ENCODE results near the gene NAPSA. TPM values are rescaled to one million over a fixed set of nuclear protein-coding genes. Genes with fewer than 3 reads are reported as not detected.

The NAPSA gene
- total and polyA plus RNA-seq, 9 of the 15 experiments (the other 6 are each of a cell fraction or from before 2014, with no cell fraction given) = 0.25 to 1.9 (median 0.69) TPM

DNA sequence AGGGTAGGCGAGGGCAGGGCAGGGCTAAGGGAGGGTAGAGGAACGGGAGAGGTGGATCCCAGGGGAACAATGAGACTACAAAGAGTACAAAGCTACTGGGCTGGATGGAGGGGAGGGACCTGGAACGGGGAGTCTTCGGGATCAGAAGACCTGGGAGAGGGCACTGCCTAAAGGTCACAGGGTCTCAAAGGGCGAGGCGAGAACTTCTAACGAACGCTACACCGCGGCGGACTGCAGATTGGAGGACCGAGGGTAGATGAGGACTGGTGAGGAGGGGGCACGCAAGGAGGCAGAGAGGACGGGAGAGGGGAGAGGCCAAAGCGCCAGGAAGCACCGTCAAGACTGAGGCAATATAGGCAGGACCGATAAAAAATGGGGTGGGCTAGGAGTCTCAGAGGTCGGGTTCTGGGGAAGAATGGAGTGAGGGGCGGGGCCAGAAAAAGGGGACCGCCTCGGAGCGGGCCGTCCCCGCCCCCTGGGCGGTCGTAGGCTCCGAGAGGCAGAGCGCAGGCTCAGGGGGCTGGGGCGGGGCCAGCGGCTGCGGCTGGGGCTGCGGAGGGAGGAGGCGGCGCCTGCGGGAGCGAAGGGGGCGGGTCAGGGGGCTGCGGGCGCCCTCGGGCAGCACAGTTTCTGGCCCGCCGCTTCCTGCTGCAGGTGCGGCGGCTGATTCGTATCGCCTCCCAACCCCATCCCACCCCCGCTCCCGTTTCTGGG, 34.9 kb downstream of the NAPSA start (continued):
- TF ChIP-seq, protein P1, sequence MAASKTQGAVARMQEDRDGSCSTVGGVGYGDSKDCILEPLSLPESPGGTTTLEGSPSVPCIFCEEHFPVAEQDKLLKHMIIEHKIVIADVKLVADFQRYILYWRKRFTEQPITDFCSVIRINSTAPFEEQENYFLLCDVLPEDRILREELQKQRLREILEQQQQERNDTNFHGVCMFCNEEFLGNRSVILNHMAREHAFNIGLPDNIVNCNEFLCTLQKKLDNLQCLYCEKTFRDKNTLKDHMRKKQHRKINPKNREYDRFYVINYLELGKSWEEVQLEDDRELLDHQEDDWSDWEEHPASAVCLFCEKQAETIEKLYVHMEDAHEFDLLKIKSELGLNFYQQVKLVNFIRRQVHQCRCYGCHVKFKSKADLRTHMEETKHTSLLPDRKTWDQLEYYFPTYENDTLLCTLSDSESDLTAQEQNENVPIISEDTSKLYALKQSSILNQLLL (CRISPR knock-in tag; IDR thresholded peaks at IDR 0.05; ENCODE audit: borderline replicate concordance) = no peak
- no peak for TF ChIP-seq CBFB (CRISPR knock-in tag; IDR thresholded peaks at IDR 0.05)
- TF ChIP-seq PRPF4 (IDR thresholded peaks at IDR 0.05; ENCODE audit: insufficient read depth, low read depth, low read length, poor library complexity, severe bottlenecking) = no peak
- 0 out of 2 replicates have a peak, but pooled peaks have one; percentile 2 for TF ChIP-seq ZNF121 (CRISPR knock-in tag; conservative IDR thresholded peaks at IDR 0.05)
- TF ChIP-seq FOXK2 (conservative IDR thresholded peaks at IDR 0.05 in 1 of 2, IDR thresholded peaks at IDR 0.05 in 1 of 2; ENCODE audit: low read depth in 2 of 2) = no peak
- peak; percentile 13; the same call in 1 of the 2 replicates for TF ChIP-seq ARID2 (IDR thresholded peaks at IDR 0.05)
- TF ChIP-seq EGR1 (conservative IDR thresholded peaks at IDR 0.05) = 0 out of 2 replicates have a peak, but pooled peaks have one; percentile 41
- TF ChIP-seq ZNF217 (CRISPR knock-in tag; IDR thresholded peaks at IDR 0.05) = no peak
- no peak for TF ChIP-seq SRSF3 (IDR thresholded peaks at IDR 0.05; ENCODE audit: insufficient read depth, low read length)
- peak; percentile 78 for TF ChIP-seq ZNF263 (CRISPR knock-in tag; IDR thresholded peaks at IDR 0.05; ENCODE audit: borderline replicate concordance)
- TF ChIP-seq NUFIP1 (IDR thresholded peaks at IDR 0.05; ENCODE audit: partially characterized antibody) = no peak
- TF ChIP-seq, protein P2, sequence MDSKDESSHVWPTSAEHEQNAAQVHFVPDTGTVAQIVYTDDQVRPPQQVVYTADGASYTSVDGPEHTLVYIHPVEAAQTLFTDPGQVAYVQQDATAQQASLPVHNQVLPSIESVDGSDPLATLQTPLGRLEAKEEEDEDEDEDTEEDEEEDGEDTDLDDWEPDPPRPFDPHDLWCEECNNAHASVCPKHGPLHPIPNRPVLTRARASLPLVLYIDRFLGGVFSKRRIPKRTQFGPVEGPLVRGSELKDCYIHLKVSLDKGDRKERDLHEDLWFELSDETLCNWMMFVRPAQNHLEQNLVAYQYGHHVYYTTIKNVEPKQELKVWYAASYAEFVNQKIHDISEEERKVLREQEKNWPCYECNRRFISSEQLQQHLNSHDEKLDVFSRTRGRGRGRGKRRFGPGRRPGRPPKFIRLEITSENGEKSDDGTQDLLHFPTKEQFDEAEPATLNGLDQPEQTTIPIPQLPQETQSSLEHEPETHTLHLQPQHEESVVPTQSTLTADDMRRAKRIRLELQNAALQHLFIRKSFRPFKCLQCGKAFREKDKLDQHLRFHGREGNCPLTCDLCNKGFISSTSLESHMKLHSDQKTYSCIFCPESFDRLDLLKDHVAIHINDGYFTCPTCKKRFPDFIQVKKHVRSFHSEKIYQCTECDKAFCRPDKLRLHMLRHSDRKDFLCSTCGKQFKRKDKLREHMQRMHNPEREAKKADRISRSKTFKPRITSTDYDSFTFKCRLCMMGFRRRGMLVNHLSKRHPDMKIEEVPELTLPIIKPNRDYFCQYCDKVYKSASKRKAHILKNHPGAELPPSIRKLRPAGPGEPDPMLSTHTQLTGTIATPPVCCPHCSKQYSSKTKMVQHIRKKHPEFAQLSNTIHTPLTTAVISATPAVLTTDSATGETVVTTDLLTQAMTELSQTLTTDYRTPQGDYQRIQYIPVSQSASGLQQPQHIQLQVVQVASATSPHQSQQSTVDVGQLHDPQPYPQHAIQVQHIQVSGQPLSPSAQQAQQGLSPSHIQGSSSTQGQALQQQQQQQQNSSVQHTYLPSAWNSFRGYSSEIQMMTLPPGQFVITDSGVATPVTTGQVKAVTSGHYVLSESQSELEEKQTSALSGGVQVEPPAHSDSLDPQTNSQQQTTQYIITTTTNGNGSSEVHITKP (IDR thresholded peaks at IDR 0.05; ENCODE audit: partially characterized antibody) = peak; percentile 57
- no peak for TF ChIP-seq DMBX1 (CRISPR knock-in tag; IDR thresholded peaks at IDR 0.05; ENCODE audit: borderline replicate concordance)
- no peak for TF ChIP-seq SNAPC5 (CRISPR knock-in tag; IDR thresholded peaks at IDR 0.05)
- peak; percentile 21 to 35; a peak in 2 of 4 replicates for TF ChIP-seq ARNT (IDR thresholded peaks at IDR 0.05)
- peak; percentile 91; the same call in 1 of the 2 replicates for TF ChIP-seq ZBTB7A (IDR thresholded peaks at IDR 0.05; ENCODE audit: borderline replicate concordance, control insufficient read depth, low read depth, low read length)
- TF ChIP-seq NFXL1 (CRISPR knock-in tag; IDR thresholded peaks at IDR 0.05) = no peak
- no peak for TF ChIP-seq MYNN (IDR thresholded peaks at IDR 0.05)
- no peak for TF ChIP-seq MYNN (CRISPR knock-in tag; IDR thresholded peaks at IDR 0.05)
- TF ChIP-seq TFAM (CRISPR knock-in tag; conservative IDR thresholded peaks at IDR 0.05) = no peak

All from K562 (cell line).